SK-N-SH (cell line): ENCODE measurements around the gene CD68. TPM values are rescaled to one million over a fixed set of nuclear protein-coding genes. Genes with fewer than 3 reads are reported as not detected.
A peak's percentile ranks its signal among the peaks of the same experiment; 100 is the strongest.

ENCODE experiments used
- CTCF ChIA-PET: fragments of 300-600, 350-600 bp; formaldehyde crosslinking; extraction: SDS; loops from one replicate; lab custom pipeline; 2021; lab: Yijun Ruan, JAX
- POLR2A ChIA-PET: fragments of 350-600 bp; sonication (Branson Sonifier 250); formaldehyde crosslinking; extraction: SDS; loops from one replicate; lab custom pipeline; 2020; ENCODE audit warnings: antibody characterized with exemption, inconsistent platforms; lab: Yijun Ruan, JAX
- DNase-seq: peaks from one replicate; pipeline ENCODE4 v3.0.0; 2012
- H2AFZ ChIP-seq: fragments of 200-600 bp; sonication (generic); 2 replicates; pipeline ENCODE4 v1.8.1; 2016; ENCODE audit warnings: antibody characterized with exemption, mild to moderate bottlenecking, low read depth
- H3F3A ChIP-seq: fragments of 200-600 bp; sonication (generic); replicated peaks from 2 replicates; pipeline ENCODE3; 2016; ENCODE audit warnings: antibody characterized with exemption, mild to moderate bottlenecking; ENCODE audit not compliant: insufficient read depth
- H3K27ac ChIP-seq, 2 experiments: fragments of 200-500 bp in 1 of 2; fragments of 200-600 bp in 1 of 2; sonication (Bioruptor generic) in 1 of 2; sonication (generic), shearing (Covaris generic) in 1 of 2; 2 replicates each; pipeline versions ENCODE4 v1.5.1 to v1.6.1; 2014 to 2016; ENCODE audit warnings: low read depth in 2 of 2, inconsistent platforms in 1 of 2, low read length in 1 of 2, mild to moderate bottlenecking in 1 of 2, mixed read lengths in 1 of 2
- H3K27me3 ChIP-seq: fragments of 200-600 bp; sonication (generic), shearing (Covaris generic); 2 replicates; pipeline ENCODE4 v1.6.1; 2016; ENCODE audit warnings: mixed run types; ENCODE audit not compliant: insufficient read depth
- H3K36me3 ChIP-seq, 2 experiments: fragments of 200-500 bp in 1 of 2; fragments of 200-600 bp in 1 of 2; sonication (Bioruptor generic) in 1 of 2; sonication (generic) in 1 of 2; replicated peaks in 1 of 2; 2 replicates each; pipeline versions ENCODE3 to v1.5.1; 2014 to 2016; ENCODE audit warnings: low read length in 1 of 2, mild to moderate bottlenecking in 1 of 2; ENCODE audit not compliant: insufficient read depth in 2 of 2, control insufficient read depth in 1 of 2
- H3K4me1 ChIP-seq, 2 experiments: fragments of 200-500 bp in 1 of 2; fragments of 200-600 bp in 1 of 2; sonication (Bioruptor generic) in 1 of 2; sonication (generic), shearing (Covaris generic) in 1 of 2; 2 replicates each; pipeline versions ENCODE4 v1.5.1 to v1.6.1; 2014 to 2016; ENCODE audit warnings: low read depth in 1 of 2, low read length in 1 of 2, mixed run types in 1 of 2; ENCODE audit not compliant: insufficient read depth in 2 of 2, control insufficient read depth in 1 of 2
- H3K4me2 ChIP-seq: fragments of 200-600 bp; sonication (generic), shearing (Covaris generic); 2 replicates; pipeline ENCODE4 v1.6.1; 2017; ENCODE audit warnings: mixed run types
- H3K4me3 ChIP-seq, 2 experiments: fragments of 200-500 bp in 1 of 2; fragments of 200-600 bp in 1 of 2; sonication (Bioruptor generic) in 1 of 2; sonication (generic), shearing (Covaris generic) in 1 of 2; 2 replicates each; pipeline versions ENCODE4 v1.5.1 to v1.8.1; 2014 to 2016; ENCODE audit warnings: low read depth in 2 of 2, inconsistent platforms in 1 of 2, low read length in 1 of 2, mild to moderate bottlenecking in 1 of 2, mixed read lengths in 1 of 2, moderate library complexity in 1 of 2
- H3K79me2 ChIP-seq: fragments of 200-600 bp; sonication (generic); 2 replicates; pipeline ENCODE4 v1.8.1; 2017; ENCODE audit warnings: mild to moderate bottlenecking; ENCODE audit not compliant: insufficient read depth
- H3K9ac ChIP-seq: fragments of 200-600 bp; sonication (generic); 2 replicates; pipeline ENCODE4 v1.6.1; 2017; ENCODE audit warnings: mixed run types
- H3K9me2 ChIP-seq: fragments of 200-600 bp; sonication (generic); 2 replicates; pipeline ENCODE4 v1.6.1; 2017; ENCODE audit warnings: mixed run types
- H3K9me3 ChIP-seq: fragments of 200-600 bp; sonication (generic); 2 replicates; pipeline ENCODE4 v1.6.1; 2017; ENCODE audit warnings: mixed run types, mild to moderate bottlenecking, moderate library complexity
- H4K20me1 ChIP-seq: fragments of 200-600 bp; sonication (generic); 2 replicates; pipeline ENCODE4 v1.6.1; 2017; ENCODE audit warnings: mild to moderate bottlenecking, mixed run types; ENCODE audit not compliant: insufficient read depth
- CHD2 ChIP-seq: fragments of 150-350 bp; IDR thresholded peaks from 2 replicates; pipeline ENCODE4 v1.6.1; 2018; ENCODE audit warnings: low read length; ENCODE audit not compliant: partially characterized antibody
- EZH2phosphoT487 ChIP-seq: fragments of 200-600 bp; sonication (generic); IDR thresholded peaks from 2 replicates; pipeline ENCODE4 v1.6.1; 2017; ENCODE audit warnings: low read depth, mixed run types, mild to moderate bottlenecking, antibody characterized with exemption, moderate library complexity, borderline replicate concordance
- NRF1 ChIP-seq: IDR thresholded peaks from 2 replicates; pipeline ENCODE4 v1.6.1; 2012; ENCODE audit warnings: low read depth, mild to moderate bottlenecking, low read length
- WGBS: methylation state at CpG from one replicate; pipeline ENCODE4 v1.1.6; 2017; ENCODE audit warnings: low lambda C conversion rate; 5-methylcytosine and 5-hydroxymethylcytosine counted together
- polyA plus RNA-seq, 3 experiments: library from polyadenylated mRNA; depleted of rRNA; stranded (reverse); fragments of >200 nt; gene quantifications; 2 replicates each; pipeline ENCODE4 v1.2.3, GENCODE V29; 2012
- TF ChIP-seq, protein P1 (sequence below): fragments of 200-600 bp; sonication (generic); IDR thresholded peaks from 2 replicates; pipeline ENCODE4 v1.6.1; 2017; ENCODE audit warnings: antibody characterized with exemption, mild to moderate bottlenecking, moderate library complexity
- TF ChIP-seq, protein P2 (sequence below): IDR thresholded peaks from 2 replicates; pipeline ENCODE4; 2012

Gene CD68
- polyA plus RNA-seq, 1 of the 3 experiments (the other 2 are of a cell fraction): 62.4 TPM

DNA sequence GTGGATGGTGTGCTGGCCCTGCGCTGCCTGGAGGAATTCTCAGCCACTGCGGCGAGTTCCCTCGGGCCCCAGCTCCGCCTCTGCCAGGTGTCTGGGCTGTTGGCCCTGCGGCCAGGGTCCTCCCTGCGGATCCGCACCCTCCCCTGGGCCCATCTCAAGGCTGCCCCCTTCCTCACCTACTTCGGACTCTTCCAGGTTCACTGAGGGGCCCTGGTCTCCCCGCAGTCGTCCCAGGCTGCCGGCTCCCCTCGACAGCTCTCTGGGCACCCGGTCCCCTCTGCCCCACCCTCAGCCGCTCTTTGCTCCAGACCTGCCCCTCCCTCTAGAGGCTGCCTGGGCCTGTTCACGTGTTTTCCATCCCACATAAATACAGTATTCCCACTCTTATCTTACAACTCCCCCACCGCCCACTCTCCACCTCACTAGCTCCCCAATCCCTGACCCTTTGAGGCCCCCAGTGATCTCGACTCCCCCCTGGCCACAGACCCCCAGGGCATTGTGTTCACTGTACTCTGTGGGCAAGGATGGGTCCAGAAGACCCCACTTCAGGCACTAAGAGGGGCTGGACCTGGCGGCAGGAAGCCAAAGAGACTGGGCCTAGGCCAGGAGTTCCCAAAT, 22.2 kb upstream of the CD68 start (continued):
- TF ChIP-seq, protein P1, sequence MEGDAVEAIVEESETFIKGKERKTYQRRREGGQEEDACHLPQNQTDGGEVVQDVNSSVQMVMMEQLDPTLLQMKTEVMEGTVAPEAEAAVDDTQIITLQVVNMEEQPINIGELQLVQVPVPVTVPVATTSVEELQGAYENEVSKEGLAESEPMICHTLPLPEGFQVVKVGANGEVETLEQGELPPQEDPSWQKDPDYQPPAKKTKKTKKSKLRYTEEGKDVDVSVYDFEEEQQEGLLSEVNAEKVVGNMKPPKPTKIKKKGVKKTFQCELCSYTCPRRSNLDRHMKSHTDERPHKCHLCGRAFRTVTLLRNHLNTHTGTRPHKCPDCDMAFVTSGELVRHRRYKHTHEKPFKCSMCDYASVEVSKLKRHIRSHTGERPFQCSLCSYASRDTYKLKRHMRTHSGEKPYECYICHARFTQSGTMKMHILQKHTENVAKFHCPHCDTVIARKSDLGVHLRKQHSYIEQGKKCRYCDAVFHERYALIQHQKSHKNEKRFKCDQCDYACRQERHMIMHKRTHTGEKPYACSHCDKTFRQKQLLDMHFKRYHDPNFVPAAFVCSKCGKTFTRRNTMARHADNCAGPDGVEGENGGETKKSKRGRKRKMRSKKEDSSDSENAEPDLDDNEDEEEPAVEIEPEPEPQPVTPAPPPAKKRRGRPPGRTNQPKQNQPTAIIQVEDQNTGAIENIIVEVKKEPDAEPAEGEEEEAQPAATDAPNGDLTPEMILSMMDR: no peak

DNA sequence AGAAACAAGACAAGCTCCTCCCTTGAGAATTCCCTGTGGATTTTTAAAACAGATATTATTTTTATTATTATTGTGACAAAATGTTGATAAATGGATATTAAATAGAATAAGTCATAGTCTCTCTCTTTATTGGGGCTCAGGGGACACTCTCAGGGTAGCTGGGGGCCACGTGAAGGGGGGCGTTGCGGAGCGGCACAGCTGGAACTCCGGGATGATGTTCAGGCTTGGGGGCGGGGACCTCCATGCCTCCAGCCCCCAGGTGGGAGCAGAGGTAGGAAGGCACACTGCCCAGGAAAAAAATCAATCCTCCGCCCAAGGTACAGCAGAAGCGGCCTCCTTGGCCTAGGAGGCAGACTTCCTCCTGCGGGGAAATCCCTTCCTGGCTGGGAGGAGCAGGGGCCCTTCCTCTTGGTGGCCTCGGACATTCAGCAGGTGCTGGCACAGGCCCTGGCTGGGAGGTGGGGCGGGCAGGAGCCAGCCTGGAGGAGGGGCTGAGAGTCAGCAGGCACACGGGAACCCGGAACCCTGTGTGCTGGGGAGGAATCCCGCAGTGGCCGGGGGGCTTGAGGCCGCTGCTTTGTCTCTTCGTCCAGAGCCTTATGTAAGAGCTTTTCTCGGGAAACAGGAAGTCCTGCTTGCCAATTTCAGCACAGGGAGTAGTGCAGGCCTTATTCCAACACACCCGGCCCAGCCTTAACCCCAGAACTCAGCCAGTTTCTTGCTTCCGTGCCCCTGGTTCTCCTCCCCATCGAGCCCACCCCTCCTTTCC, 21.5 kb upstream of the CD68 start:
- H3K79me2 ChIP-seq: peaks cover 12% of the 10 kb centered on the region
- H4K20me1 ChIP-seq: no peaks in the 10 kb centered on the region
- H3K9me2 ChIP-seq: no peaks in the 10 kb centered on the region
- DNase-seq: peak; percentile 82
- peaks cover 15 to 43% of the 10 kb centered on the region in 2 experiments for H3K4me1 ChIP-seq
- H3K27ac ChIP-seq: peak overlapping the region; percentile 36 to 68; a peak in 3 of 4 replicates
- H3K36me3 ChIP-seq: peaks cover 0 to 4% of the 10 kb centered on the region in 2 experiments
- peak overlapping the region; percentile 58 for H3K4me2 ChIP-seq
- H3K27me3 ChIP-seq: no peaks in the 10 kb centered on the region
- no peak overlapping the region for H3K4me3 ChIP-seq
- ChIA-PET POLR2A (interaction anchor here (1.0 to 1.2 kb wide), 4 partner anchors 16 to 299 kb away, joined by 3 read pairs; partner anchors contain the start of gene NAA38), CTCF (interaction anchor here (0.8 to 10.7 kb wide), 7 partner anchors 9 to 202 kb away, joined by 3 to 236 read pairs (median 4); partner anchors contain the start of gene TNFSF12)
- H2AFZ ChIP-seq: peak overlapping the region; percentile 56; the same call in 1 of the 2 replicates
- H3F3A ChIP-seq: peaks cover 8% of the 10 kb centered on the region
- H3K9me3 ChIP-seq: no peaks in the 10 kb centered on the region
- peak overlapping the region; percentile 49; the same call in 1 of the 2 replicates for H3K9ac ChIP-seq
- TF ChIP-seq, protein P2, sequence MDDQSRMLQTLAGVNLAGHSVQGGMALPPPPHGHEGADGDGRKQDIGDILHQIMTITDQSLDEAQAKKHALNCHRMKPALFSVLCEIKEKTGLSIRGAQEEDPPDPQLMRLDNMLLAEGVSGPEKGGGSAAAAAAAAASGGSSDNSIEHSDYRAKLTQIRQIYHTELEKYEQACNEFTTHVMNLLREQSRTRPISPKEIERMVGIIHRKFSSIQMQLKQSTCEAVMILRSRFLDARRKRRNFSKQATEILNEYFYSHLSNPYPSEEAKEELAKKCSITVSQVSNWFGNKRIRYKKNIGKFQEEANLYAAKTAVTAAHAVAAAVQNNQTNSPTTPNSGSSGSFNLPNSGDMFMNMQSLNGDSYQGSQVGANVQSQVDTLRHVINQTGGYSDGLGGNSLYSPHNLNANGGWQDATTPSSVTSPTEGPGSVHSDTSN: no peak
- TF ChIP-seq NRF1: no peak
- TF ChIP-seq CHD2: peak; percentile 7
- WGBS: 65% methylated on average over 16 of the region's 21 CpGs

DNA sequence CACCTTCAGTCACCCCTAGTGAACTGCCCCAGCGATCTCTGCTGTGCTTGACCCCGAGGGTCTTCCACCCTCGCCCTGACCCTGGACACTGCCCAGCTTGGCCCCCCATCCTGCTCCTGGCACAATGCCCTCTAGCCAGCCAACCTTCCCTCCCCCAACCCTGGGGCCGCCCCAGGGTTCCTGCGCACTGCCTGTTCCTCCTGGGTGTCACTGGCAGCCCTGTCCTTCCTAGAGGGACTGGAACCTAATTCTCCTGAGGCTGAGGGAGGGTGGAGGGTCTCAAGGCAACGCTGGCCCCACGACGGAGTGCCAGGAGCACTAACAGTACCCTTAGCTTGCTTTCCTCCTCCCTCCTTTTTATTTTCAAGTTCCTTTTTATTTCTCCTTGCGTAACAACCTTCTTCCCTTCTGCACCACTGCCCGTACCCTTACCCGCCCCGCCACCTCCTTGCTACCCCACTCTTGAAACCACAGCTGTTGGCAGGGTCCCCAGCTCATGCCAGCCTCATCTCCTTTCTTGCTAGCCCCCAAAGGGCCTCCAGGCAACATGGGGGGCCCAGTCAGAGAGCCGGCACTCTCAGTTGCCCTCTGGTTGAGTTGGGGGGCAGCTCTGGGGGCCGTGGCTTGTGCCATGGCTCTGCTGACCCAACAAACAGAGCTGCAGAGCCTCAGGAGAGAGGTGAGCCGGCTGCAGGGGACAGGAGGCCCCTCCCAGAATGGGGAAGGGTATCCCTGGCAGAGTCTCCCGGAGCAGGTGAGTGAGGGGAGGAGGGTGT, 20.7 kb upstream of the CD68 start, which contains the start of gene TNFSF13:
TNFSF13 (plus strand) TSS at position 207 of the 776 bp plus-strand sequence; CDS start at position 497, 290 bp downstream.
- peaks cover 8% of the 10 kb centered on the region for H3F3A ChIP-seq
- H3K4me3 ChIP-seq: no peak within 1 kb of the TSS
- H4K20me1 ChIP-seq: no peaks in the 10 kb centered on the region
- H3K9me2 ChIP-seq: no peaks in the 10 kb centered on the region
- DNase-seq: peak; percentile 49
- peaks cover 20% of the 10 kb centered on the region for H3K79me2 ChIP-seq
- H3K36me3 ChIP-seq: peaks cover 0 to 3% of the 10 kb centered on the region in 2 experiments
- H3K9ac ChIP-seq: peak within 1 kb of the TSS; percentile 49; the same call in 1 of the 2 replicates
- H3K27ac ChIP-seq: peak within 1 kb of the TSS; percentile 36 to 68; a peak in 3 of 4 replicates
- H3K9me3 ChIP-seq: no peaks in the 10 kb centered on the region
- 82% methylated on average over 16 of the region's 16 CpGs for WGBS
- ChIA-PET POLR2A (interaction anchor here (1.1 kb wide), 2 partner anchors 15 to 43 kb away, joined by 3 read pairs; no protein-coding TSS in a partner anchor), CTCF (interaction anchor here (1.2 to 10.7 kb wide), 4 partner anchors 10 to 203 kb away, joined by 3 to 236 read pairs (median 8); partner anchors contain the start of gene TNFSF12)
- H2AFZ ChIP-seq: peak within 1 kb of the TSS; percentile 56; the same call in 1 of the 2 replicates
- no peaks in the 10 kb centered on the region for H3K27me3 ChIP-seq
- peak within 1 kb of the TSS; percentile 58 for H3K4me2 ChIP-seq
- TF ChIP-seq EZH2phosphoT487: no peak
- TF ChIP-seq CHD2: peak; percentile 4
- peaks cover 17 to 51% of the 10 kb centered on the region in 2 experiments for H3K4me1 ChIP-seq
